ENCODE data around the gene CNPY1.
"Not testable (repeated sequence)": the region's sequence is repeated elsewhere in the genome, so short reads cannot be mapped to it uniquely, and the experiment has no call there.

The CNPY1 gene

DNA sequence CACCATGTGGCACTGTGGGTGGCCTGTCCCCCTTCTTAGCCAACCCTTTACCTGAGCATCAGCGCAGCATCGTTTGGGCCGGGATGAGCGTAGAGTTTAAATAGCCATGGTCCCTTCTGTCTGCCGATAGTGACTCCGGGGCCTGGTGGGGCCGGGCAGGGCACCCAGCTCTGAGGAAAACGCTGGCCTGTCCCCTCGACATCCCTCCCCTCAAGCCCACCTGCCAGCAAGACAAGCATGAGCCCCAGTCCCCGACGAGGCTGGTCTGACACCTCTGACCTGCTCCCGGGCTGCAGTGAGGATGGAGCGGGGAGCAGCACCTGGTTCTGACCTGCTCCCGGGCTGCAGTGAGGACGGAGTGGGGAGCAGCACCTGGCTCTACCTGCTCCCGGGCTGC, 31.1 kb upstream of the CNPY1 start:
- no peak for DNase-seq

DNA sequence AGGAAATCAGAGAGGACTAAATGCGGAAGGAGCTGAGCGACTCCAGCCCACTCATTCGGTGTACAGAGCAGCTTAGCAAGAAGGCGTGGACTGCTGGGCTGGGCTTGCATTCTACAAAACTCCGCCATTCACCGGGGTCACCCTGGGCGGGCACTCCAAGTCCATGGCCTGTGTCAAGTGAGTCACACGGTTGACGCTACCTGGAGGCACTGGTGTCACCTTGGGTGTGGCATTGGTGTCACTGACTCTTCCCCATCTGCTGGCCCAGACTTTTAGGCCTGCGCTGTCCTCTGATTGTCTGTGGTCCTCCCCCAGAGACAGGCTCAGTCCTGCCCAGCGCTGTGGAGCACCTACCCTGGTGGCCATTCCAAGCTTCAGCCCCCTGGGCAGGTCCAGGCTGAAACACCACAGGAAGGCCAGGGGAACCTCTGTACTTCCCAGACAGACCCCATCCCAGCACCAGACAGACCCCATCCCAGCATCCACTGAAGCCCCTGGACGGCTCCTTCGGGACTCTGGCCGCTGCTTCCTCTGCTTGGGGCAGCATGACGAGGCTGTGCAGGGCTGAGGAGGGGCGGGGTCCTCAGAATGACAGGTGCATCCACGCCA, 30.6 kb upstream of the CNPY1 start:
- DNase-seq: no peak

DNA sequence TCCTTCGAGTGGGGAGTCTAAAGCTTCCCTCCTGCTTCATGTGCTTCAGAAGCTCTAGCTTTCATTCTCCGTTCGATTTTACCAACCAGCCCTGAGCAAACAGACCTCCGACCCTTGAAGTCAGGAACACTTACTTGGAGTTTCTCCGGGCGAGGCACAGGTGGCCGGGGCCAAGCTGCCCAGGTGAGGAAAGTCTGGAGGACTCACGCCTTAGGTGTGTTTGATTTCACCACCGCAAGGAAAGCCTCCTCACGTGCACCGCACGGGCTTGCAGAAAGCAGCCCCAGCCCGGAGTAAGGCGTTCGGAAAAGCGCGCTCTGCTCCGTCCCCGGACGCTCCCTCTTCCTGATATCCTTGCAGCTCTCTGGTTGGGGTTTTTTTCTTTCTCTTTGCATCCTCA, 30.1 kb upstream of the CNPY1 start:
- DNase-seq: no peak

DNA sequence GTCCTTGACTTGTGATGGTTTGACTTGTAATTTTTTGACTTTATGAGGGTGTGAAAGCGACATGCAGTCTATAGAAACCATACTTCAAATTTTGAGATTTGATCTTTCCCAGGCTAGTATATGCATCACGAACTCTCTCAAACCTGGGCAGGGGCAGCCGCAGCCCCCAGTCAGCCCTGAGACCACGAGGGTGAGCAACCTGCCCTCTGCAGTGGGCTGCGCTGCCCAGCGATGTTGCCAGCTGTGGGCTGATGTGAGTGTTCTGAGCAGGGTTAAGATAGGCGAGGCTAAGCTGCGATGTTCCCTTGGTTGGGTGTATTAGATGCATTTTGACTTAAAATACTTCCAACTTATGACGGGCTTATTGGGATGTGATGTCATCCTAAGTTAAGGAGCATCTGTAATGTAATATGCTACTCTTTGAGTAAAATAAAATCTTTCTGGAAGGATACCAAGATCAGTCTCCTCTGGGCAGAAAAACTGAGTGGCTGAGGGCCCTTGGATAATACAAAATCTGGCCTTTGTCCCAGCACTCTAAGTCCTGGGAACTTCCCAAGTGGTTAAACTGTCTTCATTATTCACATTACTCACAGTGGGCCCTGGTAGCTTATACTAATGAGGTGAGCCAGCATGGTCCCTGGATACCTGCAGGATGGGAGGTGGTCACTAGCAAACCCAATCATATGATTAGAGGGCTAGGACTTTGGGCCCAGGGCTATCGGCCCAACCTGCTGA, 28.4 kb upstream of the CNPY1 start:
- no peak for DNase-seq

DNA sequence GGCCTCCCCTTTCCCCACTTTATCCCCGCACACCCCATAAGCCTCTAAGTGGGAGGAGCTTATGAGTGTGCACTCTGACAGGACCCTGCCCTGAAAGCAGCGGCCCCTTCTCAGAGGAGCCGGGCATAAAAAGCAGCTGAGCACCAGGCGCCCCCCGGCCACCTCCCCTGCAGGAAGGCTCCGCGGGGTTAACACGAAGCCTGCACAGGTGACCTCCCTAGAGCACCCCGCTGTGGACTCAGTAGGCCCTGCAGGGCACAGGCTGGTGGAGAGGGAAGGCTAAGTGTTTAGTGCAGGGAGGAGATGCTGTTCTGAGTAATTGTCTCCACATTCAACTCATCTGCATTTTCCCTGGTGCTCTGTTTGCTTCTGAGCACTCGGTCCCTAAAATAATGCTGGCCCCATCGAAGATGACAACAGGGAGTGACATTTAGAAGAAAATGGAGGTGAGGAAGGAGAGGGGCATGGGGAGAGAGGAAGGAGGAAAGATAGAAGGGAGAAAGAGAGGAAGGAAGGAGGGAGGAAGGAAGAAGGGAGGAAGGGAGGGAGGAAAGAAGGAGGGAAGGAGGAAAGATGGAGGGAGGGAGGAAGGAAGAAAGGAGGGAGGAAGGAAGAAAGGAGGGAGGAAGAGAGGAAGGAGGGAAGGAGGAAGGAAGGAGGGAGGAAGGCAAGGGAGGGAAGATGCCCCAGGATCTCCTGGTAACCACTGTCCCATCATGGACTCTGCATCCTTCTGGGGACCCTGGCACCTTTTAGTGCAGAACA, 25.4 kb upstream of the CNPY1 start:
- DNase-seq: no peak

DNA sequence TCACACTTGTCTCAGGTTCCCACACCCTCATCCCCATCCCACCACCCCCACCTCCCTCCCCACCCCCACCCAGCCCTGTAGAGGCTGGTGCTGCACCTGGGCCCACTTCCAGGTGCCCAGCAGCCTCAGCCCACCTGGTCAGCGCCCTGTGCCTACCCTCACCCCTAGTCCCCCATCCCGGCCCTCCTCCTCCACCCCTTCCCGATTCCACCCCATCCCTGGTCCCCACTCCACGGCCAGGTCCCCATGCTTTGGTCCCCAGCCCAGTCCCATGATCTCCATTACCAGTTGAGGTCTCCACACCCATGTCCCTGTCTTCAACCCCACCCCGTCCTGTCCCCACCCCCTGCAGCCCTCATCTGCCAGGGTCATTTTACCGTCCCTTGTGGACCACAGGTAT, 24.6 kb upstream of the CNPY1 start:
- no peak for DNase-seq

DNA sequence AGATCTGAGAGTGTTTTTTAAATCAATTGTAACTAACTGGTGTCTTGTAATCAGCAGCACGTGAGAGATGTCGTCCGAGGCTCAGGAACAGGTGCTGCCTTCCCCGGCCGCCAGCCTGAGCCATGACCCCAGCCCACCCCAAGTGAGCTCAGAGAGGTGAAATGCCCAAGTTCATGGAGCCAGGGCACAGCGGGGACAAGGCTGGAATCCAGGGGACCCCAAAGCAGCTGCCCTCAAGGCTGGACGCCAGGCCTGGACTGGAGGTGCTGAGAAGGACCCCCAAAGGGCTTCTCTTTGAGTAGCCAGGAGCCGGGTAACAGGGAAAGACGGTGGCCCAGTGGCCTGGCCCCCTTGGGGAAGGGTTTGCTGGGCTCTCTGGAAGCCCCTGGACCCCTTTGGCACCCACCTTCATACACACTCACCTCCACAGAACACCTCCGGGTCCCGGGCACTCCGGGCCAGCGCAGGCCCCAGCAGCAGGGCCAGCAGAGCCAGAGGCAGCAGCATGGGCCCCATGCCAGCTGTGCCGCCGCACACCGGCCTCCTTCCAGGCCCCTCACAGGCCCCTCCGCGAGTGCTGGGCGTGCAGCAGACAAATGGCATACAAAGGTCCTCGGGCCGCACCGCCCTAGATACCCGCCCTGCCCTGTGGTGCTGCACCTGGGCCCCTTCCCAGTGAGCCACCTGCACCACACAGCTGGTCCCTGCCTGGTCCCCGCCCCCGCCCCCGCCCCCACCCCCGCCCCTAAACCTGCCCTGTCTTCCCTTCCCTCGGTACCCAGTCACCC, 24.0 kb upstream of the CNPY1 start:
- DNase-seq: no peak

DNA sequence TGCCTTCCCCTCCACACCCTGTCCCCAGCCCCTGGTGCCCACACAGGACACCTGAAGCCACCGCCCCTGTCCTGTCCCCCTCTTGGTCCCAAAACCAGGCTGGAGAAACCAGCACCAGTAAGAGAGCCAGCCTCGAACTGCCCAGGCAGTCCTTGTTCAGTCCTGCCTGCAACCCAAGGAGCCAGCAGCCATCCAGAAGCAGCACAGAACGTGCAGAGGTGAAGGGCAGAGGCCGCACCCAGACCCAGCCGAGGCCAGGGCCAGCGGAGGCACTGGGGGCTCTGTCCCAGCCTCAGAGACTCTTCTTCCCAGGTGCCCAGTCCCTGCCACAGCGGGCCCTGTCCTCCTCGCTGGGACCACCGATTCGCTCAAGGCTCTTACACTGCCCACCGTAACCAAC, 23.3 kb upstream of the CNPY1 start:
- no peak for DNase-seq

DNA sequence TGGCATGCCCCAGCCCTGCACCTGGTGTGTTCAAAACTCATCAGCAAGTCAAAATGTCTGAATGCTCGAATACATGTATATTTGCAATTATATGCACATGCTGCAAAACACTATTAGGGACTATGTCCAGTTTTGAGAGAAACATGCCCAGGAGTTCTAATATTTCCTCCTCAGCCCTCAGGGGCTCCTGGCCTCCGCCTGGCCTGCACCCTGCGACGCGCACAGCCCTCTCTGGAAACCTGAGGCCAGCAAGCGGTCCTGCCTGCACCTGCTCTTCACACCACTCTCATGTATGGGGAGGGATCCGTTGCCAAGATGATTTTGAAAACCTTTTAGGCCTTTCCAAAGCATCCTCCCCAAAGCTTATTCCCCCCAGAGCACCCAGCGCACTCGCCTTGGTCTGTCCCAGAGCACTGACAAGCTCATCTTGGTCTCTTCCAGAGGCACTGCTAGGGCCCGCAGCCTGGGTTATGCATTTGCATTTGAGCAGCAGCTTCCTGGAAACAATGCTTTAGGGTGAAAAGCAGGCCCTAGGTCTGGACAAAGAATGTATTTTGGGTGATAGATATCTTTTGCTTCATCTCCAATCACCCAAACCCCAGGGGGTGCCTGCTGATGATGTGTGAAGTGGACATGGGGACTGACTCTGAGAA, 22.6 kb upstream of the CNPY1 start:
- no peak for DNase-seq

DNA sequence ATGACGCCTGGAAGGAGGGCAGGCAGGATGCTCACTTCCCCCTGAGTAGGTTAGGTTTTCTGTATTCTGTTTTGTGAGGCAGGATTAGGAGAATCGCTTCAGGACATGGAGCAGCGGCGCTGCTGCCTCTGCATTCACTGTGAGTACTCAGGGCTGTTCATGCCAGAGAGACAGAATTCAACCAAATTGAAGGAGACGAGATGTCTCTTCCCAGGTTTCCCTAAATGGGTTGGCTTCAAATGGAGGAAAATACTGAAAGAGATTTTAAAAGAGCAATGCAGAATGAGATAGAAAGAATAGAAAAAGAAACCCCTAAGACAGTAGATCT, 21.9 kb upstream of the CNPY1 start:
- DNase-seq: no peak

DNA sequence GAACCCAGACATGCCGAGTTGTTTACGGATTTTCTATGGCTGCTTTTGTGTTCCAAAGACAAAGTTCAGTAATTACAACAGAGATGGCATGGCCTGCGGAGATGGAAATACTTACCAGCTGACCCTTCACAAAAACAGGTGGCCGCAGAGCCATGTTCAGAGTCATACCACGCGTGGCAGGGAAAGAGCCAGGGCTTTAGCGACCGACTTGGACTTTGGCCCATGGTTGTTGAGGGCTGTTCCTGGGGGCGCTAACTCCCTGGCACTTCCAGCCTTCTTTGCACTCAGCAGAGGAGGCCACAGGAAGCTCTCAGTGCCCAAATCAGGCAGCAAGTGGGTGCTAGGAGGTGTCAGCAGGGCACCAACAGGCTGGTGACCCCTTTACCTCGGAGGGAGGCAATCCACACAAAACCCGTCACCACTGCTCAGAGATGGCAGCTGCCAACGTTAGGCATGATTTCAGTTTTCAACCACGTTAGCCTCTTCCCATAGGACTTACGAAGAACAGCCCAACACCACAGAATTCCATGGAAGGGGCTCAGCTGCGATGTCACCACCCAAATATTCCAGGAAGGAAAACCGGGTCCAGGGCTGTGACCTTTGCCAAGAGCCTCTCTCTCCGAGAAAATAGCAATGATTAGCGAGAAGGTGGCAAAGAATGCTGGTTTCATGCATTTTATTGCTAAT, 21.4 kb upstream of the CNPY1 start:
- no peak for DNase-seq

DNA sequence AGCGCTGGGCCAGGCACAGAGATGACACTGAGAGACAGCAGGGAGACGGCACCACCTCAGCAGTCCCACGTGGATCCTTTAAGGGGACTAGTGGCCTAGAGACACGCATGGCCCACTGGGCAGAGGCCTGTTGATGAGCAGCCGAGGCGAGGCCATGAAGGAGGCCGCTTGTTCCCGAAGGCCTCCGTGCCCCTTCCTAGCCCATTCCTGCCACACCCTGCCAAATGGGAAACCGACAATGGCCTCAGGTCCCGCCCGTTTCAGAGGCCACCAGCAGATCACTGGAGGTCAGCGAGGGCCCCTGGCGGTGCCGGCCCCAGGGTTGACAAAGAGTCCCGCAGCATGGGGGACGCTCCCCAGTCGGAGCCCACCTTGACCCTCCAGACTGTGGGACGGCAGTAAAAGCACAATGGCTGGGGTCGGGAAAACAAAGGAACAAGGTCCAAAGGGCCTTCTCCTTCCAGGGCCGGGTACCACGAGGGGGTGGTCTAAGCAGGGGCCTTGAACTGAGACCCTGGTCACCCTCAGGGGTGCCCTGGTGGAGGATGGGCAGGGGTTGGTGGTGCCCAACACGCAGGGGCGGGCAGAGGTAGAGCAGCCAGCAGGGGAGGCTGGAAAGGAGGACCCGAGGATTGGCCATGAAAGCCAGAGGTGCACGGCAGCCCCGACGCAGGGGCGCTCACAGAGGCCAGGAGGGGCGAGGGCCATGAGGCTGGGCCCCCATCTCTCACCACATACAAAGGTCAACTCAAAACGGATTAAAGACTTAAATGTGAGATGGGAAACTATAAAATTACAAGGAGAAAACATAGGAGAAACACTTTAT, 19.9 kb upstream of the CNPY1 start:
- DNase-seq: no peak

DNA sequence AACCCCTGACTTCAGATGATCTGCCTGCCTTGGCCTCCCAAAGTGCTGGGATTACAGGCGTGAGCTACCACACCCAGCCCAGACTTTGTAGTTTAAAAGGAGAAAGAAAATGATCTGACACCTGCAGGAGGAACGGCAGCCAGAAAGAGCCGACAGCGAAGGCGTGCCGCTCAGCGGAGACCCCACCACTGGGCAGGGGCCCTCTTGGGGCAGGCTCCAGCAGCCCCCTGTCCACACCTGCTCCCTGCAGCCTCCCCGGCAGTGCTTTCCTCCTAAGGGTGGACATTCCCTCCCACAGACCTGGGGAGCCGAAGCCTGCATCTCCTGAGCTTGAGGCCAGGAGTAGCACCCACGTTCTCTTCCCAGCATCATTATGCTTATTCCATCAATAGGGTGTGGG, 19.2 kb upstream of the CNPY1 start:
- DNase-seq: no peak

DNA sequence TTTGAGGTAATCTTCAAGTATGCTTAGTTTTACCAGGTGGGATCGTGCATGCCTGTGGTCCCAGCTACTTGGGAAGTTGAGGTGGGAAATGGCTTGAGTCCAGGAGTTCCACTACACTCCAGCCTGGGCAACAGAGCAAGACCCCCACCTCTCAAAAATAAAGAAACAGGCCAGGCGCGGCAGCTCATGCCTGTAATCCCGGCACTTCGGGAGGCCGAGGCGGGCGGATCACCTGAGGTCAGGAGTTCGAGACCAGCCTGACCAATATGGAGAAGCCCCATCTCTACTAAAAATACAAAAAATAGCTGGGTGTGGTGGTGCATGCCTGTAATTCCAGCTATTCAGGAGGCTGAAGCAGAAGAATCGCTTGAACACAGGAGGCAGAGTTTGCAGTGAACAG, 16.6 kb upstream of the CNPY1 start:
- not testable (repeated sequence) for DNase-seq

DNA sequence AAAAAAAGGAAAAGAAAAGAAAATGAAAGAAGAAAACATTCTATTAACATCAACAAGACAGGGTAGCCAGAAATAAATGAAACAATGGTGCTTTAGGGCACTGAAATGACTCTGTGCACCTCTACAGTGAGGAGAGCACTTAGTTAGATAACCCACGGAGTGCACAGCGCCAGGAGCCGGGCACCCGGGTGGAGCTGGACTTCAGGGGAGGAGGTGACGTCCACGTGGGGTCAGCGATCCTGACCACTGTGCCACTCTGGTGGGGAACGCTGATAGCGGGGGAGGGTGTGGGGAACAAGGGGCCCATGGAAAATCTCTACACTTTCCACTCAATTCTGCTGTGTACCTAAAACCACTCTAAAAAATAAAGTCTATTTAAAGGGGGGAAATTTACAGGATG, 15.7 kb upstream of the CNPY1 start:
- DNase-seq: no peak

DNA sequence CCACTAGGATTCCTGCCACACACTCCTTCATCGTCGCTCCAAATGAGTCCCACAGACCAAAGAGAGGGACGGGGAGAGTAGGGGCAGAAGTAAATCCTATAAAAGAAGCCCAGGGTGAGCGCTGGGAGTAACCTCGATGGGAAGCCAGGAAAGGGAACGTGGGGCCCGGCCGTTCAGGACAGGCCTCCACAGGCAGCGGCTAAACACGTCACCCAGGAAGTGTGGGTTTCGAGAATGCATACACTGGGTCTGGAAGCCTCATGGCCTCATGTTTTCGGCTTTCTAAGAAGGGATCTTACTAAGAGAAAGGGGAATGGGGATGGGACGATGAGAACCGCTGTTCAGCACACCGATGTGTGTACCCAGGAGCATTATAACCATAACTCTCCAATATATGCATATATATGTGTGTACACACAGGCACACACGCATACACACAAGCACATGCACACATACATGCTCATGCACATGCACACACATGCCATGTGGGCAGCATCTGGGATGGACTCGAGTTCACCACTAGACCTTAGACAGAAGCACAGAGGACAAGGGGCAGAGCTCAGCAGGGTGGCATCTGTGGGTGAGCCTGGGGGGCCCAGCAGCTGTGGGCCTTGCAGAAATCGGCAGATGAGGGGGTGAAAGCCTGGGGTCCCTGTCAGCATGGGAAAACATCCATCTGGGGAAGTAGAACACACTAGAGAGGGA, 14.8 kb upstream of the CNPY1 start:
- no peak for DNase-seq

DNA sequence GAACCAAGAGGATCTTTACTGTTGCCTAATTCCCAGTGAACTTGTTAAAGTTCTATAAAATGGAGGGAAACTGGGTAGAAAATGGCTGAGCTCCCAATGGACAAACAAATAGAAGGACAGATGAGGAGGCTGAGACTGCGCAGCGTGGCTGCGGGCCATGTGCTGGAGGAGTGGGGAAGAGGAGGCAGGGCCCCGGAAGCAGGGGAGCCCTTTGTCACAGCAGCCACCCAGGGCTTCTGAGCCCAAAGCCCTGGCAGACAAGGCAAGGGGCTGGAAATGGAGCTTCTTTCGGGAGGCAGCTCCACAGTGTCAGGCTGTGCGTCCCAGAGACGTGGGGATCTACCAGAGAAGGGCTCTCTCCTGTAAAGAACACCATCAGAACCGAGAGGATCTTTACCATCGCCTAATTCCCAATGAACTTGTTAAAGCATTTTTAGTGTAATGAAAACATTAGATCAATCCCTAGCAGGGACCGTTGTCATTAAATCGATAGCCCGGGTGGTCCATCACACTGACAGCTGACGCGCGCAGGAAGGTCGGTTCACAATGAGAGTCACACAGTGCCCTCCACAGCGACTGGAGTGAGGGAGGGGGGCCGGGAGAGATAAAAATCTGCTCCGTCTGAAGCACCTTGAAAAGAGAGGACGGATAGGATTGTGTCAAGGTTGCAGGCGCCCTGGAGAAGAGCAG, 14.0 kb upstream of the CNPY1 start:
- no peak for DNase-seq

DNA sequence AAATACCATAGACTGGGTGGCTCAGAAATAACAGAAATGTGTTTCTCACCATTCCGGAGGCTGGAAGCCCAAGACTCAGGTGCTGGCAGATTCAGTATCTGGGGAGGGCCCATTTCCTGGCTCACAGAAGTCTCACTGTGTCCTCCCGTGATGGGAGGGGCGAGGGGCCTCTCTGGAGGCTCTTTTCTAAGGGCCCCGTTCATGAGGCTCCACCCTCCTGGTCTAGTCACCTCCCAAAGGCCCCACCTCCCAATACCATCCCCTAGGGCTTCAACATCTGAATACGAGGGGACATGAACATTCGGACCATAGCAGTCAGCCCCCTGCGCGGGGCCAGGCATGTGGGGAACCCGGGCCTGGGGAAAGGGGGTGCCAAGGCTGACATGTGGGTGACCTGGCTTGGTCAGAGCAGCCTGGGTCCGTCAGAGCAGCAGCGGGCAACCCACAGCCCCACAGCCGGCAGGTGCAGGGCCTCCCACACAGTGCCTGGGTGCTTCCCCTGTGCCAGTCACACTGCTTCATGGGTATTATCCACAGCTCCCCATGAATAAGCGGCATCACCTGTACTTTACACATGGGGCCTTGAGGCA, 13.3 kb upstream of the CNPY1 start:
- no peak for DNase-seq

DNA sequence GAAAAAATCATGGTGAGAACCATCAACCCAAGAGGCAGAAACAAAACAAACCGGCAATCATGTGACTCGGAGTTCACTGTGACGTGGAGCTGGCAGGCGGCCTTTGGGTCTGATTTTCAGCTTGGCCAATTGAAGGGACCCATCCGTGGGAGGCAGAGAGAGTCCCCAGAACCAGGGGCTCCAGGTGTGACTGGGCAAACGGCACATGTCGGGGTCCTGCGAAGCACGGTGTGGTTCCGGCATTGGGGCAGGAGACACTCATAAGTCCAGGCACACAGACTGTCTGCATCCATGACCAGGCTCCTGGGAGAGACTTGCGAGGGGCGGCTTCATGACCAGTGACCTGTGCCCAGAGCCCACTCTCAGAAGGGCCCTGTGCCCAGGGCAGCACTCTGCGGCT, 12.6 kb upstream of the CNPY1 start:
- no peak for DNase-seq

DNA sequence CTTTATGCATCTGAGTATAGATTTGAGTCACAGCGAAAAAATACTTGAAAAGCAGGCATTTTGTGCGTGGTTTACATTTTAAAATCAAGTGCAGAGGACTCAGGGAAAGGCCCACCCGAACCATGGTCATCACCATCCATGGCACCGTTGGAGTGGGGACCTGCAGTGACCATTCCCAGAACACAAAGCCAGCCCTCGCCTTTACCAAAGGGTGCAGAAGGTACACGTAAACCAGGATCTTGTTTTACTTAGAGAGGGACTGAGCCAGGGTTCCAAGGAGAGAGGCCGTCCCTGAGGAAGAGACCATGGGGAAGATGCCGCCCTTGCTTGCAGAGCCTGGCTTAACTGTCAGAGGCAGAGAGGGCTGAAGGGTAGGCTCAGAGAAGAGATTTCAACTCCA, 12.0 kb upstream of the CNPY1 start:
- no peak for DNase-seq

All from suppressor macrophage treated with lipopolysaccharide for 4 hours (primary cell).